Stimulated activated CD4-positive, alpha-beta T cell treated with anti-CD3 and anti-CD28 coated beads, Interleukin-4, amount 100 ng/mL, for 24 hours (primary cell): ENCODE measurements around the gene CALM3.
A peak's percentile ranks its signal among the peaks of the same experiment; 100 is the strongest.

Experiments
- DNase-seq: peaks from one replicate; pipeline ENCODE4 v3.0.0-alpha.2; 2020

Gene CALM3

GRCh38 chr19:46600384-46601317 is 479 bp upstream of the CALM3 start:
- peak; percentile 98 for DNase-seq

- peak; percentile 76 for DNase-seq
Observed at GRCh38 chr19:46602392-46603194, 1.5 kb downstream of the CALM3 start.

GRCh38 chr19:46603195-46603637 is 2.1 kb downstream of the CALM3 start:
- DNase-seq = no peak

- DNase-seq = no peak
Observed at GRCh38 chr19:46603752-46604231, 2.7 kb downstream of the CALM3 start.

- DNase-seq = no peak
Observed at GRCh38 chr19:46604781-46605355, 3.7 kb downstream of the CALM3 start.

- DNase-seq = no peak
Observed at GRCh38 chr19:46605356-46605821, 4.3 kb downstream of the CALM3 start.

GRCh38 chr19:46606019-46606418 is 4.9 kb downstream of the CALM3 start:
- peak; percentile 1 for DNase-seq

- no peak for DNase-seq
Observed at GRCh38 chr19:46606681-46607447, 5.7 kb downstream of the CALM3 start.

- DNase-seq = no peak
Observed at GRCh38 chr19:46607448-46607841, 6.3 kb downstream of the CALM3 start.

GRCh38 chr19:46608178-46608577 is 7.0 kb downstream of the CALM3 start:
- no peak for DNase-seq

GRCh38 chr19:46608581-46609345 is 7.6 kb downstream of the CALM3 start:
- DNase-seq = no peak

- no peak for DNase-seq
Observed at GRCh38 chr19:46609511-46610412, 8.6 kb downstream of the CALM3 start.

- DNase-seq = peak; percentile 1
Observed at GRCh38 chr19:46610413-46610775, 9.3 kb downstream of the CALM3 start.

- DNase-seq = peak; percentile 2
Observed at GRCh38 chr19:46610851-46611770, 10.0 kb downstream of the CALM3 start.

GRCh38 chr19:46611776-46612175 is 10.6 kb downstream of the CALM3 start:
- no peak for DNase-seq

- no peak for DNase-seq
Observed at GRCh38 chr19:46613525-46613924, 12.4 kb downstream of the CALM3 start.

GRCh38 chr19:46614114-46614722 is 13.1 kb downstream of the CALM3 start:
- peak; percentile 89 for DNase-seq

- DNase-seq = no peak
Observed at GRCh38 chr19:46615966-46616365, 14.8 kb downstream of the CALM3 start.
